ENCODE measurements around the gene SCN9A.

SCN9A gene

GRCh38 chr2:166197446-166197845, 178.3 kb downstream of the SCN9A start:
- H3K4me1 ChIP-seq (ENCODE audit: insufficient read depth, low read length) = no peaks in the 10 kb centered on the region
- no peaks in the 10 kb centered on the region for H3K27me3 ChIP-seq (ENCODE audit: insufficient read depth, low read length)
- H3K27ac ChIP-seq (ENCODE audit: low read length) = no peak overlapping the region
- H3K36me3 ChIP-seq (ENCODE audit: insufficient read depth, low read depth, low read length) = no peaks in the 10 kb centered on the region
- no peak overlapping the region for H3K4me3 ChIP-seq (ENCODE audit: low read length)
- H3K9me3 ChIP-seq (ENCODE audit: insufficient read depth, low read depth, low read length) = peaks cover 3% of the 10 kb centered on the region; the same call in 1 of the 2 replicates
- no peak overlapping the region for H3K9ac ChIP-seq (ENCODE audit: low read depth, low read length)

GRCh38 chr2:166193407-166193806, 182.3 kb downstream of the SCN9A start:
- Histone ChIP-seq H3K9me3 (ENCODE audit: insufficient read depth, low read depth, low read length) (no peaks in the 10 kb centered on the region), H3K27ac (ENCODE audit: low read length) (no peak overlapping the region), H3K9ac (ENCODE audit: low read depth, low read length) (no peak overlapping the region), H3K27me3 (ENCODE audit: insufficient read depth, low read length) (no peaks in the 10 kb centered on the region), H3K36me3 (ENCODE audit: insufficient read depth, low read depth, low read length) (no peaks in the 10 kb centered on the region), H3K4me1 (ENCODE audit: insufficient read depth, low read length) (0 out of 2 replicates have a peak, but pooled peaks cover under 1% of the 10 kb centered on the region), H3K4me3 (ENCODE audit: low read length) (no peak overlapping the region)

GRCh38 chr2:166188084-166188483, 187.7 kb downstream of the SCN9A start:
- no peak overlapping the region for H3K4me3 ChIP-seq (ENCODE audit: low read length)
- no peak overlapping the region for H3K27ac ChIP-seq (ENCODE audit: low read length)

GRCh38 chr2:166184789-166185188, 191.0 kb downstream of the SCN9A start:
- Histone ChIP-seq H3K27me3 (ENCODE audit: insufficient read depth, low read length) (no peaks in the 10 kb centered on the region), H3K9ac (ENCODE audit: low read depth, low read length) (no peak overlapping the region), H3K4me1 (ENCODE audit: insufficient read depth, low read length) (peaks cover 22% of the 10 kb centered on the region), H3K36me3 (ENCODE audit: insufficient read depth, low read depth, low read length) (no peaks in the 10 kb centered on the region), H3K27ac (ENCODE audit: low read length) (no peak overlapping the region), H3K4me3 (ENCODE audit: low read length) (no peak overlapping the region), H3K9me3 (ENCODE audit: insufficient read depth, low read depth, low read length) (no peaks in the 10 kb centered on the region)

More at GRCh38 chr2:166188084-166188483, 187.7 kb downstream of the SCN9A start:
- H3K9me3 ChIP-seq (ENCODE audit: insufficient read depth, low read depth, low read length) = no peaks in the 10 kb centered on the region
- no peaks in the 10 kb centered on the region for H3K27me3 ChIP-seq (ENCODE audit: insufficient read depth, low read length)
- no peak overlapping the region for H3K9ac ChIP-seq (ENCODE audit: low read depth, low read length)
- H3K36me3 ChIP-seq (ENCODE audit: insufficient read depth, low read depth, low read length) = no peaks in the 10 kb centered on the region
- H3K4me1 ChIP-seq (ENCODE audit: insufficient read depth, low read length) = peaks cover 19% of the 10 kb centered on the region

DNA sequence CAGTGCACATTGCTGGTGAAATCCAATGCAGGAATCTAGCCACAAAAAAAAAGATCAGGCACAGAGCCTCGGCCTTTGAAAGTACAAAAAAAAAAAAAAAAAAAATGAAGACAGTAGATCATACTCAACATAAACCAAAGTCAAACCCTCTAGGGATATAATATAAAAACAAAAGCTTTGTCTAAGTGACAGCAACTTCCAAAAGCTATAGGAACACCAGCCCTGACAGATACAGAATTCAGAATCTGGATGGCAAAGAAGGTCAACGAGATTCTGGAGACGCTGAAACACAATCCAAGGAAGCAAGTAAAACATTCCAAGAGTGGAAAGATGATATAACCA, 194.0 kb downstream of the SCN9A start:
- peaks cover 19% of the 10 kb centered on the region for H3K4me1 ChIP-seq (ENCODE audit: insufficient read depth, low read length)
- no peak overlapping the region for H3K27ac ChIP-seq (ENCODE audit: low read length)
- H3K9me3 ChIP-seq (ENCODE audit: insufficient read depth, low read depth, low read length) = no peaks in the 10 kb centered on the region
- no peaks in the 10 kb centered on the region for H3K36me3 ChIP-seq (ENCODE audit: insufficient read depth, low read depth, low read length)
- H3K27me3 ChIP-seq (ENCODE audit: insufficient read depth, low read length) = no peaks in the 10 kb centered on the region
- H3K9ac ChIP-seq (ENCODE audit: low read depth, low read length) = no peak overlapping the region
- H3K4me3 ChIP-seq (ENCODE audit: low read length) = no peak overlapping the region

DNA sequence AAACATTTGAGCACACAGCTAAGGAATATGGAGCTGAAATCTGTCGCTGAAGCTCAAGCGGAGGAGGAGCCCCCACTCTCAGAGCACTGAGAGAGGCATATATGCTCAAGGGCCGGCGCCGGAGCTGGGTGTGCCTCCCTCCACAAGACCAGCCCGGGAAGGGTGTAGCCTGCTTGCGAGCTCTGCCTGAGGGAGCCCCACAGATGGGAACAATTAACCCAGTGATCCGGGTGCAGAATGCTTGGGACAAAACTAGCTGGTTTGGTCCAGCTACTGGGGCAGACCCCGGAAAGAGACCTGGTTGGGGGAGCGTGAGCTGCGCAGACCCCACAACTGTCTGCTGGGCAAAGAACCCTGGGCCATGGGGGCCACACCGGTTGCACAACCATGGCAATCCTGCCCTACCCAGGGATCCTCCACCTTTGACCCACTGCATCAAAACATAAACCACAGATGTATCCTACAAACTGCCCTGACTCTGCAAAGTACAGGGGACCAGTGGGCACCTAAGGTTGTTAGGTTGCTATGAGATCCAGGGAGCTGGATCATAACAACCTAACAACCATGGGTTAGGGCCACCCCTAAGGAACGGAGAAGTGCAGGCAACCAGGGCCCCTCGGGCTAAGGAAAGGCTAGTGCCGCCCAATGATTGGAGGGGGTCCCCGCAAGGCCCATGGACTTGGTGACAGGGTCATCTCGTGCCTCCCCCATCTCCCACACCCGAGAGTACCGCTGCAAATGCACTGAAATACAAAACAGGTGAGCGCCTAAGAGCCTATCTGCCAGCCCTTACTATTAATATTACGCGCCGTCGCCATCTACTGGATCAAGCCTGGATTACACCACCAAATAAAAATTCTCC, 194.6 kb downstream of the SCN9A start:
- Histone ChIP-seq H3K4me3 (ENCODE audit: low read length) (no peak overlapping the region), H3K9ac (ENCODE audit: low read depth, low read length) (no peak overlapping the region), H3K36me3 (ENCODE audit: insufficient read depth, low read depth, low read length) (no peaks in the 10 kb centered on the region), H3K9me3 (ENCODE audit: insufficient read depth, low read depth, low read length) (no peaks in the 10 kb centered on the region), H3K27ac (ENCODE audit: low read length) (no peak overlapping the region), H3K4me1 (ENCODE audit: insufficient read depth, low read length) (peaks cover 19% of the 10 kb centered on the region), H3K27me3 (ENCODE audit: insufficient read depth, low read length) (no peaks in the 10 kb centered on the region)

DNA sequence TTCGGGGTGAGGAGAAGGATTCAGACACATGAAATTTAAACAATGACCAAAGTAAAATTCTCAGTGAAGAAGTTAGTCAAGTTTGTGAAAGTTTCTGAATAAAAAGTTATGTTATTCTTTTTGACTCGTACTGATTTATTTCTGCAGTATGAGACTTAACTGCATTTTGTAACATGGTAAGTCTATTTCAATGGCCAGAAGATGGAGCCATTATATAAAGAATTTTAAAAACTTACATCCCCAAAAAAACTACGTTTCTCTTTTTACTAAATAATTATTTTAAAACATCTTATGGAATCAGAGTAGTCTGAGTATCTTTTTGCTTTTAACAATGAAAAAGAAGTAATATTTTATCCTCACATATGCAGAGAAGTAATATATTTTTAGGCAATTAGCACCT, 196.5 kb downstream of the SCN9A start:
- Histone ChIP-seq H3K9me3 (ENCODE audit: insufficient read depth, low read depth, low read length) (no peaks in the 10 kb centered on the region), H3K4me3 (ENCODE audit: low read length) (no peak overlapping the region), H3K4me1 (ENCODE audit: insufficient read depth, low read length) (peaks cover 13% of the 10 kb centered on the region), H3K27me3 (ENCODE audit: insufficient read depth, low read length) (no peaks in the 10 kb centered on the region), H3K27ac (ENCODE audit: low read length) (no peak overlapping the region), H3K9ac (ENCODE audit: low read depth, low read length) (no peak overlapping the region), H3K36me3 (ENCODE audit: insufficient read depth, low read depth, low read length) (no peaks in the 10 kb centered on the region)

GRCh38 chr2:166173263-166173662, 202.5 kb downstream of the SCN9A start:
- Histone ChIP-seq H3K4me3 (ENCODE audit: low read length) (no peak overlapping the region), H3K27me3 (ENCODE audit: insufficient read depth, low read length) (no peaks in the 10 kb centered on the region), H3K36me3 (ENCODE audit: insufficient read depth, low read depth, low read length) (no peaks in the 10 kb centered on the region), H3K9me3 (ENCODE audit: insufficient read depth, low read depth, low read length) (no peaks in the 10 kb centered on the region), H3K9ac (ENCODE audit: low read depth, low read length) (no peak overlapping the region), H3K27ac (ENCODE audit: low read length) (no peak overlapping the region), H3K4me1 (ENCODE audit: insufficient read depth, low read length) (no peaks in the 10 kb centered on the region)

- H3K27me3 ChIP-seq (ENCODE audit: insufficient read depth, low read length) = no peaks in the 10 kb centered on the region
- H3K9ac ChIP-seq (ENCODE audit: low read depth, low read length) = no peak overlapping the region
- H3K27ac ChIP-seq (ENCODE audit: low read length) = no peak overlapping the region
- H3K36me3 ChIP-seq (ENCODE audit: insufficient read depth, low read depth, low read length) = no peaks in the 10 kb centered on the region
- no peak overlapping the region for H3K4me3 ChIP-seq (ENCODE audit: low read length)
- H3K9me3 ChIP-seq (ENCODE audit: insufficient read depth, low read depth, low read length) = no peaks in the 10 kb centered on the region
- no peaks in the 10 kb centered on the region for H3K4me1 ChIP-seq (ENCODE audit: insufficient read depth, low read length)
These were observed 204.5 kb downstream of the SCN9A start for GRCh38 chr2:166171216-166171615.

- Histone ChIP-seq H3K36me3 (ENCODE audit: insufficient read depth, low read depth, low read length) (no peaks in the 10 kb centered on the region), H3K27ac (ENCODE audit: low read length) (no peak overlapping the region), H3K4me3 (ENCODE audit: low read length) (no peak overlapping the region), H3K27me3 (ENCODE audit: insufficient read depth, low read length) (no peaks in the 10 kb centered on the region), H3K9ac (ENCODE audit: low read depth, low read length) (no peak overlapping the region), H3K9me3 (ENCODE audit: insufficient read depth, low read depth, low read length) (no peaks in the 10 kb centered on the region), H3K4me1 (ENCODE audit: insufficient read depth, low read length) (no peaks in the 10 kb centered on the region)
These were observed 205.4 kb downstream of the SCN9A start for GRCh38 chr2:166170356-166170755.

DNA sequence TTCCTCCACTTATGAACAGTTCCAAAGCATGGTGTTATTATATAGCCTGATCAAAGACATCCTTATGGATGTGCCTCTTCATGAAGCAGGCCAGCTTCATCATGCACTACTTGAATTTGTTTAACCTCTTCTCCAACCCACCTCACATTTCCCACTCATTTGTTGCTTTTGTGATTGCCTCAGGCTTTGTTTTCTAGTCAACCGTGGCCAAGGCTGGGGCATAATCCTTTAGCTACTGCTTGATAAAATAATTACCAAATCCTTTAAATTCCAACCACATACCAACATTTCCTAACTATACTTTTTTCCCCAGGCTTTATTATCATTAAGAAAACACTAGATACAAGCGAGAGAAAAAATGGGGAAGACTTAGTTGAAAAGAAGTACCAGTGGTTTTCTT, 208.3 kb downstream of the SCN9A start:
- Histone ChIP-seq H3K4me3 (ENCODE audit: low read length) (no peak overlapping the region), H3K36me3 (ENCODE audit: insufficient read depth, low read depth, low read length) (no peaks in the 10 kb centered on the region), H3K27me3 (ENCODE audit: insufficient read depth, low read length) (no peaks in the 10 kb centered on the region), H3K4me1 (ENCODE audit: insufficient read depth, low read length) (no peaks in the 10 kb centered on the region), H3K9ac (ENCODE audit: low read depth, low read length) (no peak overlapping the region), H3K9me3 (ENCODE audit: insufficient read depth, low read depth, low read length) (no peaks in the 10 kb centered on the region), H3K27ac (ENCODE audit: low read length) (no peak overlapping the region)

DNA sequence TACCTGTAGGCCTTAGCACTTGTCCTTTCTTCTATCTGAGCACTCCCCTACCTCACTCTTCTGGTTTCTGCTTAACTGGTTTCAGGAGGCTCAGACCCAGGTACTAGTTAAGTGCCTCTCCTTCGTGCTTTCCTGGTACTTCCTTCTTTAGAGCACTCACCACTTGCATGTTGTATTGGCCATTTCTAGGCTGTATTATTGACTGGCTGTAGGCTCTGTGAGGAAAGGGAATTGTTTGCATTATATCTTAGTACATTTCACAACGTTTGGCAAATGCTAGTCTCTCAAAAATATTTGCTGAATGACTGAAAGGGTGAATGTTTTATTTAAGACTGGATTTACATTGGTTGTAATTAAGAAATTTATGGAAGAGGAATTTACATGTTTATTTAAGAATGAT, 212.0 kb downstream of the SCN9A start:
- H3K9me3 ChIP-seq (ENCODE audit: insufficient read depth, low read depth, low read length) = no peaks in the 10 kb centered on the region
- H3K27me3 ChIP-seq (ENCODE audit: insufficient read depth, low read length) = no peaks in the 10 kb centered on the region
- H3K4me3 ChIP-seq (ENCODE audit: low read length) = no peak overlapping the region
- H3K9ac ChIP-seq (ENCODE audit: low read depth, low read length) = no peak overlapping the region
- no peaks in the 10 kb centered on the region for H3K4me1 ChIP-seq (ENCODE audit: insufficient read depth, low read length)
- no peak overlapping the region for H3K27ac ChIP-seq (ENCODE audit: low read length)
- H3K36me3 ChIP-seq (ENCODE audit: insufficient read depth, low read depth, low read length) = no peaks in the 10 kb centered on the region
